D721Med (cell line): ENCODE measurements around the gene DTYMK.
A peak's percentile ranks its signal among the peaks of the same experiment; 100 is the strongest.

Source experiments
- DNase-seq: peaks from one replicate; pipeline ENCODE4 v3.0.0; 2011; ENCODE audit warnings: low spot score; ENCODE audit not compliant: insufficient read length
- FAIRE-seq: peaks from 2 replicates; lab custom pipeline; 2011; peaks lifted over from hg19 to GRCh38; lab: Jason Lieb, UNC
- TF ChIP-seq, protein P1 (sequence below): IDR thresholded peaks from 2 replicates; pipeline ENCODE4 v1.5.1; 2012; ENCODE audit warnings: mild to moderate bottlenecking, control low read depth; ENCODE audit not compliant: insufficient read depth; ENCODE audit errors: missing control alignments

DTYMK gene

DNA sequence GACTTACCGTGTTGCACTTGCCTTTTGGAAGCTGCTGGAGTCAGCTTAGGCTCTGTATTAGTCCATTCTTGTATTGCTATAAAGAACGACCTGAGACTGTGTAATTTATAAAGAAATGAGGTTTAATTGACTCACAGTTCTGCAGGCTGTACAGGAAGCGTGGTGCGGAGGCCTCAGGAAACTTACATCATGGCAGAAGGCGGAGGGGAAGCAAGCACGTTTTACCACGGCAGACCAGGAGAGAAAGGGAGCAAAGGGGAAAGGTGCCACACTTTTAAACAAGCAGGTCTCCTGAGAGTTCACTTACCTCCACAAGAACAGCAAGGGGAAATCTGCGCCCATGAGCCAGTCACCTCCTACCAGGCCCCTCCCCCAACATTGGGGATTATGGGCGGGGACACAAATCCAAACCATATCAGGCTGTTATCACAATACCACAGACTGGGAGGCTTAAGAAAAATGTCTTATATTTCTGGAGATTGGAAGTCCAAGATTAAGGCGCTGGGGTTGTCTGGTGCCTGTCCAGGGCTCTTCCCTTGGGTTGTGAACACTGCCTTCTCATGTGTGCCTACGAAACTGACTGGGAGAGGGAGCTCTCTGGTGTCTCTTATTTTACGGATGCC lies 44.2 kb upstream of the DTYMK start:
- TF ChIP-seq, protein P1, sequence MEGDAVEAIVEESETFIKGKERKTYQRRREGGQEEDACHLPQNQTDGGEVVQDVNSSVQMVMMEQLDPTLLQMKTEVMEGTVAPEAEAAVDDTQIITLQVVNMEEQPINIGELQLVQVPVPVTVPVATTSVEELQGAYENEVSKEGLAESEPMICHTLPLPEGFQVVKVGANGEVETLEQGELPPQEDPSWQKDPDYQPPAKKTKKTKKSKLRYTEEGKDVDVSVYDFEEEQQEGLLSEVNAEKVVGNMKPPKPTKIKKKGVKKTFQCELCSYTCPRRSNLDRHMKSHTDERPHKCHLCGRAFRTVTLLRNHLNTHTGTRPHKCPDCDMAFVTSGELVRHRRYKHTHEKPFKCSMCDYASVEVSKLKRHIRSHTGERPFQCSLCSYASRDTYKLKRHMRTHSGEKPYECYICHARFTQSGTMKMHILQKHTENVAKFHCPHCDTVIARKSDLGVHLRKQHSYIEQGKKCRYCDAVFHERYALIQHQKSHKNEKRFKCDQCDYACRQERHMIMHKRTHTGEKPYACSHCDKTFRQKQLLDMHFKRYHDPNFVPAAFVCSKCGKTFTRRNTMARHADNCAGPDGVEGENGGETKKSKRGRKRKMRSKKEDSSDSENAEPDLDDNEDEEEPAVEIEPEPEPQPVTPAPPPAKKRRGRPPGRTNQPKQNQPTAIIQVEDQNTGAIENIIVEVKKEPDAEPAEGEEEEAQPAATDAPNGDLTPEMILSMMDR: no peak
- DNase-seq: peak; percentile 17
- no peak for FAIRE-seq

GRCh38 chr2:241729868-241730267 lies 43.3 kb upstream of the DTYMK start:
- FAIRE-seq (no peak), DNase-seq (no peak)
- TF ChIP-seq, protein P1: no peak

DNA sequence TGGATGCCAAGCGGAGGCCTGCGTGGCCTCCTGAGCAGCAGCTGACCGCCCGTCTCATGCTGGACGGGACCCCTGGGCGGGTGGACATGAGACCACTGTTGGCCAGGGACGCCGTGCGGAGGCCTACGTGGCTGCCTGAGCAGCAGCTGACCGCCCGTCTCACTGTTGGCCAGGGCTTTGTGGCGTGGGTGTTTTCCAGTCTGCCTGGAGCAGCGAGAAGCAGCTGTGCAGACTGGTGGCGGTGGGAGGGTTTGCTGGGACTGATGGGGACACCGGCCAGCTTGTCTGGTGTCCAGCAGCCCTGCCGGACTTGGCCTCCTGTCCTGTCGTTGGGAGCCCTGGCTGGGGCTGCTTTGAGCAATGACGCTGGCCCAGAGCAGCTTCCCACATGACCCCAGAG lies 42.0 kb upstream of the DTYMK start:
- TF ChIP-seq, protein P1: no peak
- DNase-seq (peak; percentile 16), FAIRE-seq (no peak)

GRCh38 chr2:241728000-241728399 lies 41.4 kb upstream of the DTYMK start:
- TF ChIP-seq, protein P1: no peak
- FAIRE-seq (no peak), DNase-seq (peak; percentile 7)

- DNase-seq: no peak
- TF ChIP-seq, protein P1: no peak
- no peak for FAIRE-seq
These were observed 39.8 kb upstream of the DTYMK start for GRCh38 chr2:241726459-241726858.

DNA sequence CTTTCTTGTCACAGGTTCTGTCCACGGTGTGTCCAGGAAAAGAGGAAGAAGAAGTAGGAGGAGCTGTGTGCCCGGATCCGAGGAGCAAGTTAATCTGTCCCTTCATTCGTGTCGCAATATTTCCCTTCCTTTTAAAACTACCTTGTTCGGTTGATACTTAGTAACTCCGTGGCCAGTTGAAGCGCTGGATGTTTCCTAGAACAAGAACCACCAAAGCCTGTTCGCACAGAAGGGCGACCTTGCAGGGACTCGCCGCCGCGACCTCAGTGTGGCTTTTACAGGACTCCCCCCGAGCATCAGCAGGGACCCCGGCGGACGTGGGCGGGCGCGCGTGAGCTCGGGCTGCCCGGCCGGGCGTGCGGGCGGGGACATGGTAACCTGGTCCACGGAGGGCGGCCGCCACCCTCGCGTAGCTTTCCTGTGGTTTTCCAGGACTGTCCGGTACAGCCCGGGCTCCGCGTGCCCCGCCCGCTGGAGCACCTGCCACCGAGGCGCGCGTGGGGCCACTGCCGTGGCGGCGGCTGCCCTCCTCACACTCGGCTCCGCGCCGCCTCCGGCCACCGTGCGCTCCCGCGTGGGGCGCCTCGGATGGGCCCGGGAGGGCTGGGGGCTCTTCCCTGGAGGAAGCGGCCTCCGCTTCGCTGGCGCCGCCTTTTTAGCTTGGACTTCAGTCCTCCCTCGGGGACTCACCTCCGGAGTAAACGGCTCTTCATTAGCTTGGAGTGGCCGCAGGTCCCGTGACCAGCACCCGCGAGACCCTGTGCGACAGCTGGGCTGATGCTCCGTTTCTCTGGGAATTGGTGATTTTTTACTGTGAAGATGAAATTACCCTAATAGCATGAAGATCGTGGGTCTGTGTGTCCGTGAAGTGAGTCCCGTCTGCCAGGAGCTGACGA lies 38.6 kb upstream of the DTYMK start:
- no peak for FAIRE-seq
- no peak for DNase-seq
- TF ChIP-seq, protein P1: no peak
